GM21390 (cell line): ENCODE data around the gene AOC2.
"Not testable (repeated sequence)": the region's sequence is repeated elsewhere in the genome, so short reads cannot be mapped to it uniquely, and the experiment has no call there.

Experiments
- ATAC-seq: cut with Tn5 transposase; IDR thresholded peaks from one replicate; pipeline ENCODE4 v1.9.1; 2021; ENCODE audit not compliant: unreplicated experiment

AOC2 gene

DNA sequence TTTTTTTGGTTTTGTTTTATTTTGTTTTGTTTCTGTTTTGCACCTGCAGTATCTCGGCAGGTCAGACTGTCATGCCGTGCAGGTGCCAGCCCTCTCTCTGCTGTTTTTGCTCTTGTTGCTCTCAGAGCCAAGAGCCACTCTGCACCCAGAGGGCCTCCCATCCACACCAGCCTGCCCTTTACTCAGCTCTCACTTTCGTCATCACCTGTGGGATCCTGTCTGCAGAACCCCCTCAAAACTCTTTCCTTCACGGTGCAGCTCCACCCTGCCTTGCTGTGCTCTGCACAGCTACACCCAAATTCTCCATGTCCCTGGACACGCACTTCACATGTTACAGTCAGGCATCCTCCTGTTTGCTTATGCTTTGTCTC is 9.2 kb downstream of the AOC2 start:
- ATAC-seq = no peak

DNA sequence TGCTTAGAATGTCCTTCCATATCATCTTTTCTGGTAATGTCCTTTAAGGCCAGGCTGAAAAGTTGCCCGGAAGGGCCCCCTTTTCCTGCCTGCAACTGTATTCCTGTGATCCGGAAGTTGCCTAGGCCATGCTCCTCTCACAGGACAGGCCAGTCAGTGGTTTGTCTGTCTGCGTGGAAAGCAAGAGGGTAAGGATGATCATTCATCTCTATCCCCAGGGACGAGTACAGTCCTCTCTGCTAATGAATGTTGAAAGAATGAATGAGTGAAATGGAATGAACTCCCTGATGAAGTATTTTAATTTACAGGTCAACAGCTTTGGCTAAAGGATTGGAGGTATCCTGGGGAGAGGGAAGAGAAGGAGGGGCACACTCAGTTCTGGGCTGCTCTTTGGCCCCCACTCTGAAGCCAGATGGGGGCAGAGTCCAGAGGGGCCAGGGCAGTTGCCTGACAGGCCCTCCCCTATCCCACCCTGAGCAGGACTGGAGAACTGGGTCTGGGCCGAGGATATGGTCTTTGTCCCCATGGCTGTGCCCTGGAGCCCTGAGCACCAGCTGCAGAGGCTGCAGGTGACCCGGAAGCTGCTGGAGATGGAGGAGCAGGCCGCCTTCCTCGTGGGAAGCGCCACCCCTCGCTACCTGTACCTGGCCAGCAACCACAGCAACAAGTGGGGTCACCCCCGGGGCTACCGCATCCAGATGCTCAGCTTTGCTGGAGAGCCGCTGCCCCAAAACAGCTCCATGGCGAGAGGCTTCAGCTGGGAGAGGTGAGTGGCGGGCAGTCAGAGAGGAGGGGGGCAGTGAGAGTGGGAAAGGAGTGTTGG is 9.8 kb downstream of the AOC2 start:
- no peak for ATAC-seq

DNA sequence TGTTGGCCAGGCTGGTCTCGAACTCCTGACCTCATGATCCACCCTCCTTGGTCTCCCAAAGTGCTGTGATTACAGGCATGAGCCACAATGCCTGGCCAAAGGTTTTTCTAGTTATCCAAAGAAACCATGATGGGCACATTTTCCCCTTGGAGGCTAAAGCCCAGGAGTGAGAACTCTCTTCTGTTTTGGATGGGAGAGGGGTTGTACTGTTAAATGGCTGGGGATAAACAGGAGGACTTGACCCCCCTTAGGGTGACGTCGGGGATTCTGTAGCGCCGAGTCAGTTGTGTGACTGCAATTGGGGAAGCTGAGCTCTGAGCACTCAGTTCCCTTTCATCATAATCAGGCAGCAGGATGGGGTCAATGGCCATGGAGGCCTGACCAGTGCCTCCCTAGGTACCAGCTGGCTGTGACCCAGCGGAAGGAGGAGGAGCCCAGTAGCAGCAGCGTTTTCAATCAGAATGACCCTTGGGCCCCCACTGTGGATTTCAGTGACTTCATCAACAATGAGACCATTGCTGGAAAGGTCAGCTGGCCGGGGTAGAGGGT is 10.7 kb downstream of the AOC2 start:
- ATAC-seq = no peak

DNA sequence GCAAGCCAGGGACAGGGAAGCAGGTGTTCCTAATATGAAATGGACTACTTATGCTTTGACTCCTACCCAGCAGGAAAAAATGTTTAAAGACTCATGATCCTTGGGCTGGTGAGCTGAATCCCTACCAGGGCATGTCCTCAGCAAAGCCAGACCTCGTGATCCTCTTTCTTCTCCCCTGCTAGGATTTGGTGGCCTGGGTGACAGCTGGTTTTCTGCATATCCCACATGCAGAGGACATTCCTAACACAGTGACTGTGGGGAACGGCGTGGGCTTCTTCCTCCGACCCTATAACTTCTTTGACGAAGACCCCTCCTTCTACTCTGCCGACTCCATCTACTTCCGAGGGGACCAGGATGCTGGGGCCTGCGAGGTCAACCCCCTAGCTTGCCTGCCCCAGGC is 11.7 kb downstream of the AOC2 start:
- ATAC-seq = not testable (repeated sequence)

DNA sequence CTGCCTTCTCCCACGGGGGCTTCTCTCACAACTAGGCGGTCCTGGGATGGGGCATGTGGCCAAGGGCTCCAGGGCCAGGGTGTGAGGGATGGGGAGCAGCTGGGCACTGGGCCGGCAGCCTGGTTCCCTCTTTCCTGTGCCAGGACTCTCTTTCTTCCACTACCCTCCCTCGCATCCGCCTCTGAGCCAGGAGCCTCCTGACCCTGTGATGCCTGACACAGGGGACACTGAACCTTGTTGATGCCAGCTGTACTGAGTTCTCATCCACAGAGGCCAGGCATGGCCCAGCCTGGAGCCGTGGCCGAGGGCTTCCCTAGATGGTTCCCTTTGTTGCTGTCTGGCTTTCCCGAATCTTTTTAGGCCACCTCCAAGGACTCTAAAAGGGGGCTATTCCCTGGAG is 12.1 kb downstream of the AOC2 start:
- ATAC-seq = not testable (repeated sequence)

GRCh38 chr17:42857389-42857788 is 13.0 kb downstream of the AOC2 start:
- ATAC-seq = no peak

DNA sequence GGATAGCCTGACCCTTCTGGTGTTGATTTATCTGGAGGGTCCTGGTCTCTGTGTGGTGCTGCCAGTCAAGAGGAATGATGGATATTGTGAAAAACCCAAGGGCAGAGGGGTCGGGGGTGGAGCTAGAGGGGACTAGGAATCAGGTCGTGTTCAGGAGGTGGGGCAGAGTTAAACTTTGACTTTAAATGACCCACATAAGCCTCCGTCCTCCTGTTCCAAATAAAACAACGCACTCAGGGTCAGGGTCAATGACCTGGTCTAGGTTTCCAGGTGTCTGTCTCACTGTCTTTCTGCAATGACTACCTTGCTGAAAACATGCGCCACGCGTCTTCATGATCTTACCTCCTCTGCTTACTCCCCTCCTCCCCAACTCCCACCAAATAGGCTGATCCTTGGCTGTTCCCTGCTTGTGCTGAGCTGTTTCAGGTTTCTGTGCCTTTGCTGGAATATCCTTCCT is 21.3 kb downstream of the AOC2 start:
- ATAC-seq = no peak

DNA sequence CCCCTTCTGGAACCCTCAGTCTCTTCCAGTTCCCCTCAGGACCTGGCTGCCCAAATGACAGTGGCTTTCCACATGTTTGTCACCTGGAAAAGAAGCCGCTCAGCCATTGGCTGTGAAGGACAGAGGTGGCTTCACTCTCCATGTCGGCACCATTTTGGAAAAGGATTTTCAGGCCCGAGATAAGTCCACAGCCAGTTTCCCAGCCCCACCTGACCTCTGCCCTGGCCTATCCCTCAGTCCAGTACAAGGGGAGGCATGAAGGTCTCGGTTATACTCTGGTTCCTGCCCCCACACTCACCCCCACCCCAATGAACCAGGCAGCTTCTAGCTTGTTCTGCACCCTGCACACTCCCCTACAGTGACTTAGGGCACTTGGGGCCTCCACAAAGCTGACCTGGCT is 21.8 kb downstream of the AOC2 start:
- no peak for ATAC-seq

- no peak for ATAC-seq
Observed at GRCh38 chr17:42866631-42867575, 22.5 kb downstream of the AOC2 start.

- ATAC-seq = not testable (repeated sequence)
Observed at GRCh38 chr17:42867694-42868261, 23.4 kb downstream of the AOC2 start.

DNA sequence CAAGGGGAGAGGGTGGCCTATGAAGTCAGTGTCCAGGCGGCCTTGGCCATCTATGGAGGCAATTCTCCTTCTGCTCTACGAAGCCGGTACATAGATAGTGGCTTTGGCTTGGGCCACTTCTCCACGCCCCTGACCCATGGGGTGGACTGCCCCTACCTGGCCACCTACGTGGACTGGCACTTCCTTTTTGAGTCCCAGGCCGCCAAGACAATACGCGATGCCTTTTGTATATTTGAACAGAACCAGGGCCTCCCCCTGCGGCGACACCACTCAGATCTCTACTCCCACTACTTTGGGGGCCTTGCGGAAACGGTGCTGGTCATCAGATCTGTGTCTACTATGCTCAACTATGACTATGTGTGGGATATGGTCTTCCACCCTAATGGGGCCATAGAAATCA is 24.0 kb downstream of the AOC2 start:
- ATAC-seq = no peak

DNA sequence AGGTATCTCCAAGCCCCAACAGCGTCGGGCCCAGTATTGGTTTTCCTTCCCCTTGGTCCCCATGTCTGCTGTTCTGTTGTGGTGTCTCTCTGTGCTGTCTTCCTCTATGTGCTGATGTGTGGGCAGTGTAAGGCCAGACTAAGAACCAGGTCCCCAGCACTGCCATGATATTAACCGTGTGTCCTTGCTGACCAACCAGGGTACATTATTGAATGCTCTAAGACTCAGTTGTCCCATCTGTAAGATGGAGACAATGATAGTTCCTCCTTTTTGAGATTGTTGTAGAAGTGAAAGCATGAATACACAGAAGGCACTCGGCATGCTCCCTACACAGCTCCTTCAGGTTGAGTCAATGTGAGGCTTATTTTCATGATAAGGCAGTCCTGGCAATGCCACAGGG is 27.3 kb downstream of the AOC2 start:
- no peak for ATAC-seq

DNA sequence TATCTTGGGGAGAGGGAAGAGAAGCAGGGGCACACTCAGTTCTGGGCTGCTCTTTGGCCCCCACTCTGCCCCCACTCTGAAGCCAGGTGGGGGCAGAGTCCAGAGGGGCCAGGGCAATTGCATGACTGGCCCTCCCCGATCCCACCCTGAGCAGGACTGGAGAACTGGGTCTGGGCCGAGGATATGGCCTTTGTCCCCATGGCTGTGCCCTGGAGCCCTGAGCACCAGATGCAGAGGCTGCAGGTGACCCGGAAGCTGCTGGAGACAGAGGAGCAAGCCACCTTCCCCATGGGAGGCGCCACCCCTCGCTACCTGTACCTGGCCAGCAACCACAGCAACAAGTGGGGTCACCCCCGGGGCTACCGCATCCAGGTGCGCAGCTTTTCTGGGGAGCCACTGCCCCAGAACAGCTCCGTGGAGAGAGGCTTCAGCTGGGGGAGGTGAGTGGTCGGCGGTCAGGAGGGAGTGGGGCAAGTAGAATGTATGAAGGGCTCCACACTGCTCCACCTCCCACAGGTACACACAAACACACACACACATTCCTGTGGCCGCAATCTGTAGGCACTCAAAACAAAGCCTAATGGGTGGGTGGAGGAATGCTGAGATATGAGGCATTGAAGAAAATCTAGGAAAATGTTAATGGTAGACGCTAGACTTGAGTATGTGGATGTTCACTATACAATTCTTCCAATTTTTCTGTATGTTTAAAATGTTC is 28.0 kb downstream of the AOC2 start:
- ATAC-seq = no peak

GRCh38 chr17:42873315-42873714 is 28.9 kb downstream of the AOC2 start:
- no peak for ATAC-seq

- not testable (repeated sequence) for ATAC-seq
Observed at GRCh38 chr17:42873932-42874695, 29.7 kb downstream of the AOC2 start.

GRCh38 chr17:42877037-42877436 is 32.7 kb downstream of the AOC2 start:
- ATAC-seq = no peak

GRCh38 chr17:42878123-42878880 is 33.9 kb downstream of the AOC2 start:
- ATAC-seq = no peak

DNA sequence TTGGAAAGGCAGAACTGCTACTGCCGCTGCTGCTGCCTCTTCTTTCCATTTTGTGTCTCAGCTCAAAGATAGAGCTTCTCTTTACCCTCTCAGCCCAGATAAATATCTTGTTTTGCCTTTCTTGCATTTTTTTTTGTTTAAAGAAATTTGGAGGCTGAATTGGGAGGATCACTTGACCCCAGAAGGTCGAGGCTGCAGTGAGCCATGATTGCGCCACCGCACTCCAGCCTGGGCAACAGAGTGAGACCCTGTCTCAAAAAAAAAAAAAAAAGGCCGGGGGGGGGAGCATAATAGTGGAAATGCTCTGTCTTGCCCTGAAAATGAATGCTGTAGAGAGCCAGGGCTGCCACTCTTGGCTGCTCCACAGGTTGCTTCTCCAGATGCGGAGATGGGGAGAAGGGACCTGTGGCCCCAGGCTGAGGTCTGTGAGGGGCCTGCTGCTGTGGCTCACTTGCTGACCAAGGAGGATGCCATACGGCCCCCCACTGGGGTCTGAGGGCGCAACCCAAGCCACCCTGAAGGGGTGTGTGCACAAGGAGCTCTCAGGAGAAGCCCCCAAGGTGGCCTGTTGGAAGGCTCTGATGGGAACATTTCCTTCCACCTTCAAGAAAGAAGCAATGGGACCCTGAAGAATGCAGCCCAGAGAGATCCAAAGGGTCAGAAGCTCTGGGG is 34.7 kb downstream of the AOC2 start:
- ATAC-seq = no peak

DNA sequence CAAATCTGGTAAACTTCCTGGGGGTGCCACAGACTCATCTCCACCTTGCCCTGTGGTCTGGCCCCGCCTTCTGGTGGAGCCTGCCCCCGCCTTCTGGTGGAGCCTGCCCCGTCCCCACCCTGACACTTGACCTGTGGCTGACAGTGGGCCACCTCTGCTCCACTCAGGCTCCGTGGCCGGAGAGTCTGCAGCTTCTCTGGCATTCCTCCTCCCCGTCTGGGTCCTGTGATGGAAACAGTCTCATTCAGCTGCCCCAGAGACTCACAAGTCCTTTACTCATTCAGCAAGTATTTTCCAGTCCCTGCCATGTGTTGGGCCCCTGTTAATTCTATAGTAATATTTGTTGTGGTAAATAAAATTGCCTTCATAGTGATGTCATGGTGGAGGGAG is 35.2 kb downstream of the AOC2 start:
- ATAC-seq = no peak
